Cortex of kidney (tissue), 1 donor: ENCODE results near the gene KNDC1.
"Not testable (repeated sequence)": the region's sequence is repeated elsewhere in the genome, so short reads cannot be mapped to it uniquely, and the experiment has no call there.

Experiments
- DNase-seq: peaks from one replicate; lab custom pipeline; 2025; lab: John Stamatoyannopoulos, UW

KNDC1 gene

GRCh38 chr10:133224076-133224475, 64.1 kb downstream of the KNDC1 start:
- no peak for DNase-seq

DNA sequence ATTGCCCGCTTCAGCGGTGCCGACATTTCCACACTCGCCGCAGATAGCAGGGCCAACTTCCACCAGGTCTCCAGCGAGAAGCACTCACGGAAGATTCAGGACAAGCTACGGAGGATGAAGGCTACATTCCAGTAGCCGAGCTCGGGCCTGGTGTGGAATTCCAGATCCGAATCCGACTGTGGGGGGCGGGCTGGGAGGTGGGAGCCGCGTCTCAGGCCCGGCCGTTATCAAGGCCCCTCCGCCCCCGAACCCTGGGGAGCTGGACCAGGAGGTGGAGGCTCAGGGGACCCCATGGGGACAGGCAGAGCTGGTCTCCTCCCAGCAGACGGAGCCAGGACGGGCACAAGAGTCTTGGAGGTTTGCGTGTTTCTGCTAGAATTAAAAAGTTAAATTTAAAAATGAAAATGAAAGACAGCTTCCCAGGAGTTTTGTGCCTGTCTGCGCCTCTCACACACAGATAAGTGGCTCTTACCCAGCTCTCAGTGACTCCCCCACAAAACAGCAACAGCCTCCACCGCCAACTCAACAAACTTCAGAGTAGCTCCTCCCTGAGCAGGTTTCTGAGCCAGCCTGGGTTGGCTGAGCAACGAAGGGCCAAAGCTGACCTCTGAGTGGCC, 64.8 kb downstream of the KNDC1 start:
- DNase-seq, result no peak

DNA sequence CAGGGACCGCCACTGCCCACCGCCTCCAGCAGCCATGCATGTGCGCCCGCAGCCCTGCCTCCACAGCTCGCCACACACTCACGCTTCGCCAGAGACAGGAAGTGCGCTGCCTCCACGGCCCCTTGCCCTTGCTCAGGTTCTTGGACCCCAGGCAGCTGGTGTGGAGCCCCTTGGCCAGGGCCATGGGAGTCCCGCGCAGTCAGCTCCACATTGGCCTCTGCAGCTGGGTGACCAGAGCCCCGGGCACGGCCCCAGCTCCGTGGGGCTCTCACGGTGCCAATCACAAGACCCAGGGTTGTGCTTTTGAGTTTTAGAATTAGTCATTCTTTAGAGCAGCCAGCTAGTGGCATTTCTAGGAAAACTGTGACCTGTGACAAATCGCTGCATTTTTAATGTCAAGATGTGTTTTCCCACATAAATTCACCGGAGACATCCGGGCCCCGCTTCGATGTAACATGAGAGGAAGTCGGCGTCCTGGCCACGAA, 65.7 kb downstream of the KNDC1 start:
- no peak for DNase-seq

DNA sequence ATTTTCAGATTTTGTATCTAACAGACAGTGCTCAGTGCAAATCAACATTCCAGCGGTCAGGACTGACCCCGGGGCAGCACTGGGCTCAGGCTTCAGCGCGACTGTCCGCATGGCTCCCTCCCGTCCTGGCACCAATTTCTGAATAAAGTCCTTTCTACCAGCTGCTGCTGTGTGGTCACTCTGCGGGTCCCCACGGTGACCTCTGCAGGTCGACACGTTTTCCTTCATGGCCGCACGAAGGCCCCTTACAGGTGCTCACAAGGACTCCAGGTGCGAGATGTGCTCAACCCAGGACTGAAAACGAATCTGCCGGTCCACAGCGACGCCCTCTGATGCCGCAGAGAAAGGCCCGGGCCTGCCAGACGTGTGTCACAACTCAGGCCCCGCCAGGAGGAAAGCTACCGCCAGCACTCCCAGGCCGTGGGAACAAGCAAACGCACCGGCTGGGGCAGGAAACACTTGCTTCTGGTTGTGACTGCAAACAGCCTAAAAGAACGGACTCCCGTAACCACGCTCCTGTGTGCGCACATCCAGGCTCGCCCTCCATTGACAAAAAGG, 66.3 kb downstream of the KNDC1 start:
- DNase-seq, result no peak

DNA sequence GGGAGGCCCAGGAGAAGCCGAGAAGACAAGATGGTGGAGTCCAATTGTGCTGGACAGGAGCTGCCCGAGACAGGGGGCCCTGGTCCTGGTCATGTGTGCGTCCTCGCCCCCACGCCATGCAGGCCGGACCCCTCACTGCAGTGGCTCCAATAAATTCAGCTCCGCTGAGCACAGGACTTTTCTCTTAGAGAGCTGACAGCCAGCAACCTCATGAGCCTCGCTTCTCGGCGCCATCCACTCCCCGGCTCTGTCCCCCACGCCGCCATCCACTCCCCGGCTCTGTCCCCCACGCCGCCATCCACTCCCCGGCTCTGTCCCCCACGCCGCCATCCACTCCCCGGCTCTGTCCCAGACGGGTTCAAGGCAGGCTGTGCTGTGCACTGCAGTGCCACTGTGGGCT, 67.2 kb downstream of the KNDC1 start:
- DNase-seq, result no peak

DNA sequence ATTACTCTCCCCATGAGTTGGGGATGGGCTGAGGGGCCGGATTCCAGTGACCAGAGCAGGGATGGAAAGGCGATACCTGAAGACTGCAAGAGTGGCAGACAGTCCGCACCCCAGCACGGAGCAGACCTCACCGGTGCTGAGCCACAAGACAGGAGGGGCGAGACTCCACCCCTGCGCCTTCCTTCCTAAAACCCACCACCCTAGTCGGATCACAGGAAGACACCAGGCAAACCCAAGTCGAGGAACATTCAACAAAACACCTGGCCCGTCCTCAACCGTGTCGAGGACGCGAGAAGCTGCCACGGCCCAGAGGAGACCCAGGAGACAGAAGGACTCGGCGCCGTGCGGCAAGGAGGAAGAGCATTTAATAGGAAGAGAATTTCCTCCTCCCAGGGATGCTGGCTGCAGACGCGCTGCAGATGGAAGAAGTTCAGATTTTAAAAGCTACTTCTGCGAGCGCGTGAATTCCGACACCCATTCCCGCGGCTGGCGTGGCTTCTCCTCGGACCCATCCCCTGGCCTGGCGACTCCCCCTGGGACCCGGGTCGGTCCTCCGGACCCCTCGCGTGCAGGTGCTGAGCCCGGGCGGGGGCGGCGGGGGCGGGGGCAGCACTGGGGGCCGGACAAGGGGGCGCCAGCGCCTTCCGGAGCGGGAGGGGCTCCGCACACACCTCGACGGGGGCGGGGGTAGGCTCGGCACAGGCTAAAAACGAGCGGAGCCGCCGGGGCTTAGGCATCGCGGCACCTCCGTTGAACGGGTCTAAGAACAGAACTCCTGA, 69.4 kb downstream of the KNDC1 start:
- DNase-seq, result no peak

DNA sequence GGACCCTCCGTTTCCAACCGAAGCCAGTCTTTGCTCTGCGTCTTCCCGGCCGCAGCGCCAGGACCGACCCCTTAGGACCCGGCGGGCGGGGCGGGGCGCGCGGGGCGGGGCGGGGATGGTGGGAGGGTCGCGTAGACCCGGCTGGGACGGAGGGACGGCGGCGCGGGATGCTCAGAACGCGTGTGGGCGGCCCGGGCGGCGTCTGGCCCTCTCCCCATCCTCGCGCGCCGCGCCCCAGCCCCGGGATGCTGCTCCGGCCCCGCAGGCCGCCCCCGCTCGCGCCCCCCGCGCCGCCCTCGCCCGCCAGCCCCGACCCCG, 70.0 kb downstream of the KNDC1 start, which contains the start of gene UTF1:
Gene UTF1 (plus strand): TSS at position 174 of the 318 bp plus-strand sequence. CDS start 72 bp downstream, at position 246.
- no peak for DNase-seq

- DNase-seq, result no peak
Measured at GRCh38 chr10:133230387-133231195, 70.6 kb downstream of the KNDC1 start.

- DNase-seq, result no peak
Measured at GRCh38 chr10:133231244-133231945, 71.4 kb downstream of the KNDC1 start.

- no peak for DNase-seq
Measured at GRCh38 chr10:133231946-133232574, 72.0 kb downstream of the KNDC1 start.

- not testable (repeated sequence) for DNase-seq
Measured at GRCh38 chr10:133234796-133235195, 74.8 kb downstream of the KNDC1 start.

- no peak for DNase-seq
Measured at GRCh38 chr10:133235265-133235855, 75.3 kb downstream of the KNDC1 start.

DNA sequence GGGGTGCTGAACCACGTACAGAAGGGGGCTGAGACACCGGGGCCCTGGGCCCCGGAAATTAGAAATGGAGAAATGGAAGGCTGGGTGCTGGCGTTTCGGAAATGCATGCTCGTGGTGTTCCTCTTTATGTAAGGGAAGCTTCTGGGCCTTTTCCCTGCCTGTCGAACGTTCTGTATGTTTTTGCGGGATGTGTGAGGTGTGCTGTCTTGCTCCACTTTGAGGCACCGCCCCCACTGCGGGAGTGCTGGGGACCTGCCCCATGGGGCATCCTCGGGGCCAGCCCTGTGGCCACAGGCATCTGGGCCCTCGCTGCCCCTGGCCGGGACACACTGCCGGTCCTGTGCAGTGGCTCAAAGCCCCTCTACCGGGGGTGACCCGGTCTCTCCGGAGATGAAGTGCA, 75.9 kb downstream of the KNDC1 start:
- DNase-seq, result no peak

- no peak for DNase-seq
Measured at GRCh38 chr10:133236401-133237240, 76.6 kb downstream of the KNDC1 start.

DNA sequence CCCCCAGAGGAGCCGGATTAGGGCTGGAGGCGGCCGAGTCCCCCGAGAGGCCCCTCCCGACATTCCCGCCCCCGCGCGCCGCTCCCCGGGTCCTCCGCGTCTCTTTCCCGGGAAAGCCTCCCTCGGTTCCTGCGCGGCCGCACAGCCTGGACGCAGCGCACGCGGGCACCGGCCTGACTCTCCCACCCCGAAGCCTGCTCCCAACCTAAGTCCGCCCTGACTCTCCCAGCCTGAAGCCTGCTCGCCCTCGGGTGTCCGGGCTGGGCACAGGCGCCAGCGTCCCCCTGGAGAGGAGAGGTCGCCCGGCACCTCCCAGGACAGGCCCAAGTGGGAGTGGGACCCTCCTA, 77.2 kb downstream of the KNDC1 start:
- no peak for DNase-seq

GRCh38 chr10:133237588-133238465, 77.8 kb downstream of the KNDC1 start, which contains the start of gene VENTX:
Gene VENTX, plus strand, starts transcription at chr10:133237855. Its CDS starts 60 bp downstream, at chr10:133237915.
- no peak for DNase-seq

DNA sequence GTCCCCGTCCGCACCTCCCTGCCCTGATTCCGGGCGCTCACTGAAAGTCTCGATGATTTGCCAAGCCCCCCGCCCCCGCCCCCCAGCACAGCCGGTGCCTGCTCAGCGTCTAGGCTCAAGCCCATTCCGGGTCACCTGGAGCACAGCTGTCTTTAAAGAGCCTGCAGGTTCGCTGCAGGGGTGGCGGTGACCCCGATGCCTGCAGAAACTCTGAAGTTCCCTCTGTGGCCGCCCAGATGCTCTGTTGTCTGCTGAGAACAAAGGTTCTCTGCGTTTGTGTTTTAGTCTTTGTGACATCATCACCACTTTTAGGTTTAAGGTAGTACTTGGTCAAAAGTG, 78.4 kb downstream of the KNDC1 start:
- no peak for DNase-seq

DNA sequence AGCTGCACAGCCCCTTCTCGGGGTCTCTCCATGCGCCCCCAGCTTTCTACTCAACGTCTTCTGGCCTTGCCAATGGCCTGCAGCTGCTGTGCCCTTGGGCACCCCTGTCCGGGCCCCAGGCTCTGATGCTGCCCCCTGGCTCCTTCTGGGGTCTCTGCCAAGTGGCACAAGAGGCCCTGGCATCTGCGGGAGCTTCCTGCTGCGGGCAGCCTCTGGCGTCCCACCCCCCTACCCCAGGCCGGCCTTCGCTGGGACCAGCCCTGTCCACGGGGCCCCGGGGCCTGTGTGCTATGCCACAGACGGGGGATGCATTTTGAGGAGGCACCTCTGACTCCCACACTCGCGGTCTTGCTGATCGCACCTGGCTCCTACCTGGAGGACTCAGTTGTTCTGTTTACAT, 80.0 kb downstream of the KNDC1 start:
- DNase-seq, result no peak
